Cardiac fibroblast (primary cell): ENCODE results near the gene MCM6.
A peak's percentile ranks its signal among the peaks of the same experiment; 100 is the strongest.
"Not testable (repeated sequence)": the region's sequence is repeated elsewhere in the genome, so short reads cannot be mapped to it uniquely, and the experiment has no call there.

Experiments
- DNase-seq, 2 donors: peaks; one replicate each; pipeline versions ENCODE4 v3.0.0 to v3.0.0-alpha.2; 2010; ENCODE audit warnings: low read depth in 2 of 2
- H3K4me3 ChIP-seq, 2 donors: replicated peaks in 1 of 2; 1 replicate in 1 of 2; 2 replicates in 1 of 2; pipeline ENCODE4 v1.5.1; 2011; ENCODE audit warnings: low read depth in 2 of 2, low read length in 2 of 2, mild to moderate bottlenecking in 2 of 2, moderate library complexity in 1 of 2
- TF ChIP-seq, protein P1 (sequence below): IDR thresholded peaks from one replicate; pipeline ENCODE4 v1.5.1; 2011; ENCODE audit warnings: low read depth, mild to moderate bottlenecking, low read length, inconsistent platforms

The MCM6 gene

DNA sequence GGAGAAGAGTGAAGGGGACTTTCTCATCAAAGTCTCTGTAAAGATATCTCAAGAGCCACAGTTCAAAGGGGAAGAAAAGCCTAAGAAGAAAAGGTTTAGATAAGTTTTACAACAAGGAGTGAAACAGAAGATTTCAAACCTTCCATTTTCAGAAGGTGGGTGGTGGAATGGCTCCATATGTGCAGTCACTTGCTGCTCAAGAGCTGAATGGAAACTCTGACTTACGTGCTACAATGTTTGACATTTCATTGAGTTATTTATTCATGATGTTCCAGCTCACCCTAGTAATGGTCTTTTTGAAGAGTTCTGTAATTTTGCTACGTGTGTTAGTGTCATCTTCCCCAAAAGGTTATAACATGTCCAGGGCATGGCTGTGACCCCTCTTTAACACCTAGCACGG lies 61.0 kb downstream of the MCM6 start:
- no peak for DNase-seq
- H3K4me3 ChIP-seq = no peak overlapping the region
- TF ChIP-seq, protein P1, sequence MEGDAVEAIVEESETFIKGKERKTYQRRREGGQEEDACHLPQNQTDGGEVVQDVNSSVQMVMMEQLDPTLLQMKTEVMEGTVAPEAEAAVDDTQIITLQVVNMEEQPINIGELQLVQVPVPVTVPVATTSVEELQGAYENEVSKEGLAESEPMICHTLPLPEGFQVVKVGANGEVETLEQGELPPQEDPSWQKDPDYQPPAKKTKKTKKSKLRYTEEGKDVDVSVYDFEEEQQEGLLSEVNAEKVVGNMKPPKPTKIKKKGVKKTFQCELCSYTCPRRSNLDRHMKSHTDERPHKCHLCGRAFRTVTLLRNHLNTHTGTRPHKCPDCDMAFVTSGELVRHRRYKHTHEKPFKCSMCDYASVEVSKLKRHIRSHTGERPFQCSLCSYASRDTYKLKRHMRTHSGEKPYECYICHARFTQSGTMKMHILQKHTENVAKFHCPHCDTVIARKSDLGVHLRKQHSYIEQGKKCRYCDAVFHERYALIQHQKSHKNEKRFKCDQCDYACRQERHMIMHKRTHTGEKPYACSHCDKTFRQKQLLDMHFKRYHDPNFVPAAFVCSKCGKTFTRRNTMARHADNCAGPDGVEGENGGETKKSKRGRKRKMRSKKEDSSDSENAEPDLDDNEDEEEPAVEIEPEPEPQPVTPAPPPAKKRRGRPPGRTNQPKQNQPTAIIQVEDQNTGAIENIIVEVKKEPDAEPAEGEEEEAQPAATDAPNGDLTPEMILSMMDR = no peak

DNA sequence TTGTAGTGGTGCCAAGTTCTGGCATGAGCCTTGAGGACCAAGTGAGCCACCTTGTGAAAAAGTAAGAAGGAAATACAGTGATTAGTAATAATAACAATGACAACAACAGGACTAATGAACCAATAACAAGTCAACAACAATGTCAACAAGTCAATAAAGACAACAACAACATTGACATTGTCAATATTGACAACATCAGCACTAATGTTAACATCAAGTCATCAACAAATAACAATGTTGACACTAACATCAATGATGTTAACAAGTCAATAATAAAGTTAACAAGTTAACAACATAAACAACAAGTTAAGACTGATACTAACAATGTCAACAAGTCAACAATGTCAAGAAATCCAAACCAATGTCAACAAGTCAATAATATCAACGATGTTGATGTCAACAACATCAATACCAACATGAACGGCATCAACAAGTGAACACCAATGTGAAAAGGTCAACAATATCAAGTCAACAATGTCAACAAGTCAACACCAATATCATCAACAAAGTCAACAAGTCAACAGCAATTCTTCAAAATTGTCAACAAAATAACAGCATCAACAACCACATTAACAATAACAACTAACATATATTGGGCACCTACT lies 63.2 kb downstream of the MCM6 start:
- DNase-seq = no peak
- TF ChIP-seq, protein P1 = no peak
- no peak overlapping the region for H3K4me3 ChIP-seq

DNA sequence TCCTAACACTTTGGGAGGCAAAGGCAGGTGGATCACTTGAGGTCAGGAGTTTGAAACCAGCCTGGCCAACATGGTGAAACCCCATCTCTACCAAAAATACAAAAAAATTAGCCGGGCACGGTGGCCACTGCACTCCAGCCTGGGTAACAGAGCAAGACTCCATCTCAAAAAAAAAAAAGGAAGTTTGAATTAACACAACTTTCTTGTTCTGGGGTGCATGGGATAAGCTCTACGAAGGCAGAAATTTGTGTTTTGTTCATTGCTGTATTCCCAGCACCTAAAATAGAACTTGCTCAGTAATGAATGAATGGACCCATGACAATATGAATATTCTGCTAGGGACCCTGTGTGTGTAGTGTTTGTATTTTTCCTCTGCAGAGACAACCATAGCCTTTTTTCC lies 68.4 kb downstream of the MCM6 start:
- DNase-seq, H3K4me3 ChIP-seq: not testable (repeated sequence)

DNA sequence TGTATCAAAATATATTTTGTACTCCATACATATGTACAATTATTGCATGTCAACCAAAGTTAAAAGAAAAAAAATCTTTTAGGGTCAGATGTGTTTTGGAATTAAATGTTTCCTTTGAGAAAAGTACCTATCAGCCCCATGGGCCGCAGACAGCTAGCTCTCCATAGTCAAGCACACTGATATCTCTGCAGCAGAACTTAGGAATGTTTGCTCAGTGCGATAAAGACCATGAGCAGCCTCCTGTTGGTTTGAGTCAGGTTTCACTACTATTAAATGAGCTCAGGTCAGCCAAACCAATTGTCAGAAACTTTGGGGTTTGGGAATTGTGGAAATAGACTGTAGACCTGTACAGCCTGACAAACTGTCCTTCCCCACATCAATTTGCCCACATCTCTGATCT lies 73.0 kb downstream of the MCM6 start:
- no peak for DNase-seq
- TF ChIP-seq, protein P1 = no peak

DNA sequence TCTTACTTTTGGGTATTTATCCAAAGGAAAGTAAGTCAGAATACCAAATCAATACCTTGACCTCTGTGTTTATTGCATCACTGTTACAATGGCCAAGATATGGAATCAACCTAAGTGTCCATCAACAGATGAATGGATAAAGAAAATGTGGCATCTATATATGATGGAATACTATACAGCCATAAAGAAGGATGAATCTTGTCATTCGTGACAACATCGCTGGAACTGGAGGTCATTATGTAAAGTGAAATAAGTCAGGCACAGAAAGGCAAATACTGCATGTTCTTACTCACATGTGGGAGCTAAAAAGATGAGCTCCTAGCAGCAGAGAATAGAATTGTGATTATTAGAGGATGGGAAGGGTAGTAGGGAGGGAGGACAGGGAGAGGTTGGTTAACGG lies 73.9 kb downstream of the MCM6 start:
- no peak overlapping the region for H3K4me3 ChIP-seq
- TF ChIP-seq, protein P1 = no peak
- DNase-seq = no peak

More for the DNA sequence above, 73.0 kb downstream of the MCM6 start:
- H3K4me3 ChIP-seq = no peak overlapping the region

DNA sequence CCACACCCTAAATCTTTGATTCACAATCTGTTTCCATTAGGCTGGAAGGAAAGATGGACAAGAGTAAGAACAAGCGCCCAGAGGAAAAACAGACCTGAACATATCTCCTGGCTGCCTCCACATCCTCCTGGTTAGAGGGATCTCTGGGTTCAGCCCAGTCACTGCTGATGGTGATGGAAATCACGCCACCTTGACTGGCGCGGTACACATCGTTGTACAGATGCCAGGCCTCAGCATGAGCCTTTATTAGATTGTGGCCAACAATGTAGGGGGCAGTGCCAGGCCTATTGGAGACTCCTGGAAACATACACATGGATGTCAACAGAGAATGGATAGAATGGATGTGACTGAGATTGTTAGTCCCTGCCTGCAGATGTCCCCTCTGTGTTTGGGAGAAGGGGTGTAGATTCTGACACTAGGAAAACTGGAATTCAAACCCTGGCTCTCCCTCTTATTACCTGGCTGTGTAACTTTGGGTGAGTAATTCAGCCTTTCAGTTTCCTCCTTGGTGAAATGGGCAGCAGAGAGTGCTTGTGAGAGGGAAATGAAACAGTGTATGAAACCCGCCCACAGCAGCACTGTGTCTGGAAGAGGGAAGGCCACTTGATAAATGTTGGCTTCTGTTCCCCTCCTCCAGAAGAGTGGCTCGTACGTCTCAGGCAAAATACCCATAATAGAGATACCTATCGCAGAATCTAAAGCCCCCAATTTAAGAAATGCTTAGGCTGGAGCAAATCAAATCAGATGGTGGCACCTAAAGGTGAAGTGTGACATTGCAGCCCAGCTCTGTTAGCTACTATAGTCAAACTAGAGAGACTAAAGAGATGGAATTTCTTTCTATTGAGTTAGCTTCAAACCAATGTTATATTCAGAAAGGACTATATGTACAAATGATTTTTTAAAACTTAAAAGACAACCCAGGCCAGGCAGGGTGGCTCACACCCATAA lies 75.5 kb downstream of the MCM6 start:
- no peak overlapping the region for H3K4me3 ChIP-seq
- no peak for DNase-seq
- TF ChIP-seq, protein P1 = no peak

DNA sequence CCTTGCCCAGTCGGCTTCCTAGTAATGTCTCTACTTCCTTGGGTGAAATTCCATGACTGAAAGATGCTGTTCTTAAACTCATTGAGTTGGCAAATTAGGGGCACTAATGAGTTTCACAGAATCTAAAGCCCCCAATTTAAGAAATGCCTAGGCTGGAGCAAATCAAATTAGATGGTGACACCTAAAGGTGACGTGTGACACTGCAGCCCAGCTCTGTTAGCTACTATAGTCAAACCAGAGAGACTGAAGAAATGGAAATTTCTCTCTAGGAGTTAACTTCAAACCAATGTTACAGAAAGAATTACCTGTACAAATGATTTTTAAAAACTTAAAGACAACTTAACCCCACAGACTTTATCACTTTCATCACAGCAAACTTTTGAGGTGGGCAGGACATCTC lies 76.5 kb downstream of the MCM6 start:
- DNase-seq = no peak
- no peak overlapping the region for H3K4me3 ChIP-seq
- TF ChIP-seq, protein P1 = peak; percentile 0
